Endothelial cell of umbilical vein (primary cell): ENCODE data around the gene SOX5. TPM values are rescaled to one million over a fixed set of nuclear protein-coding genes. Genes with fewer than 3 reads are reported as not detected.

ENCODE experiments used
- BruUV-seq: library from RNA; stranded (reverse); fragments of 400-500 nt; replicated peaks from 2 replicates; lab custom pipeline; 2021; lab: Mats Ljungman, UMichigan
- CTCF ChIA-PET: fragments of 300-600, 350-600 bp; sonication (Branson Sonifier 250); formaldehyde crosslinking; loops from one replicate; lab custom pipeline; 2021; ENCODE audit warnings: antibody characterized with exemption, inconsistent platforms; lab: Charles Lee
- POLR2A ChIA-PET: fragments of 300-600, 350-600 bp; sonication (Branson Sonifier 250); formaldehyde crosslinking; loops from one replicate; lab custom pipeline; 2021; ENCODE audit warnings: antibody characterized with exemption, inconsistent platforms; lab: Charles Lee
- DNase-seq: peaks from one replicate; pipeline ENCODE4 v3.0.0-alpha.2; 2011; ENCODE audit warnings: low read depth, low spot score
- FAIRE-seq: peaks from 2 replicates; lab custom pipeline; 2011; peaks lifted over from hg19 to GRCh38; lab: Jason Lieb, UNC
- H2AFZ ChIP-seq: 2 replicates; pipeline ENCODE4 v1.6.0; 2012; ENCODE audit warnings: low read depth, low read length, control low read depth, inconsistent platforms
- H3K27ac ChIP-seq: 2 replicates; pipeline ENCODE4 v1.5.1; 2011; ENCODE audit warnings: low read depth, mild to moderate bottlenecking, control low read depth, low read length, moderate library complexity; ENCODE audit not compliant: insufficient read depth
- H3K27me3 ChIP-seq, 2 experiments: 2 replicates each; pipeline versions ENCODE4 v1.6.0 to v1.6.1; 2011; ENCODE audit warnings: low read length in 2 of 2, mixed read lengths in 1 of 2; ENCODE audit not compliant: control insufficient read depth in 2 of 2, insufficient read depth in 2 of 2
- H3K36me3 ChIP-seq, 2 experiments: 2 replicates in 1 of 2; 3 replicates in 1 of 2; pipeline ENCODE4 v1.5.1; 2011; ENCODE audit warnings: low read length in 2 of 2, mild to moderate bottlenecking in 1 of 2, moderate library complexity in 1 of 2; ENCODE audit not compliant: control insufficient read depth in 2 of 2, insufficient read depth in 2 of 2; ENCODE audit errors: extremely low read depth in 1 of 2
- H3K4me1 ChIP-seq: 3 replicates; pipeline ENCODE4 v1.5.1; 2011; ENCODE audit warnings: mild to moderate bottlenecking, low read length; ENCODE audit not compliant: control insufficient read depth, insufficient read depth; ENCODE audit errors: extremely low read depth
- H3K4me2 ChIP-seq: 2 replicates; pipeline ENCODE4 v1.6.1; 2011; ENCODE audit warnings: low read length, control low read depth, mixed read lengths; ENCODE audit not compliant: insufficient read depth
- H3K4me3 ChIP-seq, 3 experiments: fragments of 200-600 bp in 1 of 3; sonication (generic), shearing (Covaris generic) in 1 of 3; replicated peaks in 1 of 3; 2 replicates each; pipeline ENCODE4 v1.5.1; 2011 to 2016; ENCODE audit warnings: control low read depth in 3 of 3, low read length in 3 of 3, mild to moderate bottlenecking in 2 of 3, inconsistent platforms in 1 of 3, low read depth in 1 of 3, moderate library complexity in 1 of 3; ENCODE audit not compliant: insufficient read depth in 1 of 3
- H3K79me2 ChIP-seq: 2 replicates; pipeline ENCODE4 v1.6.0; 2012; ENCODE audit warnings: low read length, inconsistent platforms; ENCODE audit not compliant: control insufficient read depth, insufficient read depth
- H3K9ac ChIP-seq: replicated peaks from 2 replicates; pipeline ENCODE3; 2011; ENCODE audit warnings: low read length, control low read depth; ENCODE audit not compliant: insufficient read depth; ENCODE audit errors: extremely low read depth
- H3K9me1 ChIP-seq: replicated peaks from 3 replicates; pipeline ENCODE4 v1.6.0; 2011; ENCODE audit warnings: mild to moderate bottlenecking, low read length; ENCODE audit not compliant: control insufficient read depth, insufficient read depth; ENCODE audit errors: extremely low read depth
- H3K9me3 ChIP-seq: replicated peaks from 2 replicates; pipeline ENCODE4 v1.5.1; 2012; ENCODE audit warnings: low read length, inconsistent platforms; ENCODE audit not compliant: control insufficient read depth, insufficient read depth
- H4K20me1 ChIP-seq: replicated peaks from 2 replicates; pipeline ENCODE3; 2011; ENCODE audit warnings: mild to moderate bottlenecking, low read length; ENCODE audit not compliant: control insufficient read depth, insufficient read depth; ENCODE audit errors: extremely low read depth
- EZH2 ChIP-seq: IDR thresholded peaks from 2 replicates; pipeline ENCODE4 v1.6.1; 2012; ENCODE audit warnings: borderline replicate concordance, low read depth, mild to moderate bottlenecking, moderate library complexity, low read length, inconsistent platforms; ENCODE audit not compliant: severe bottlenecking
- FOS ChIP-seq: IDR thresholded peaks from 2 replicates; pipeline ENCODE4 v1.6.1; 2011; ENCODE audit warnings: mild to moderate bottlenecking, low read length, moderate library complexity, borderline replicate concordance; ENCODE audit not compliant: insufficient read depth
- GATA2 ChIP-seq: IDR thresholded peaks from 2 replicates; pipeline ENCODE4 v1.7.0; 2011; ENCODE audit warnings: low read depth, mild to moderate bottlenecking, moderate library complexity, mixed read lengths, low read length; ENCODE audit not compliant: insufficient read length, insufficient read depth
- JUN ChIP-seq: IDR thresholded peaks from 2 replicates; pipeline ENCODE4 v1.6.1; 2011; ENCODE audit warnings: borderline replicate concordance, low read depth; ENCODE audit not compliant: insufficient read length, insufficient read depth
- MAX ChIP-seq: IDR thresholded peaks from 2 replicates; pipeline ENCODE4 v1.6.1; 2011; ENCODE audit not compliant: insufficient read depth, insufficient read length
- MYC ChIP-seq: IDR thresholded peaks from one replicate; pipeline ENCODE4 v1.6.1; 2011; ENCODE audit warnings: mild to moderate bottlenecking, low read depth, low read length
- POLR2AphosphoS5 ChIP-seq: IDR thresholded peaks from 2 replicates; pipeline ENCODE4 v1.6.1; 2012; ENCODE audit warnings: low read depth, mild to moderate bottlenecking, control low read depth, low read length, moderate library complexity; ENCODE audit not compliant: insufficient read depth
- dilution Hi-C: fragments of 300-500 bp; cut with MboI; formaldehyde crosslinking; loops from one replicate; pipeline ENCODE4 v1.15.0; 2019; ENCODE audit warnings: low sequenced_read_pairs; ENCODE audit not compliant: extremely low pct_ligation_motif_present
- intact Hi-C: fragments of 100-400 bp; cut with micrococcal nuclease; formaldehyde crosslinking; loops from one replicate; pipeline ENCODE4 v1.10.0; 2022
- polyA plus RNA-seq, 4 experiments: library from polyadenylated mRNA; depleted of rRNA in 3 of 4; stranded (reverse) in 3 of 4; unstranded in 1 of 4; fragments of >200 nt; gene quantifications; 2 replicates each; pipeline versions ENCODE4 v1.2.1 to v1.2.3, GENCODE V29; 2011 to 2012; ENCODE audit warnings: missing spikeins in 1 of 4
- total RNA-seq: library from RNA; stranded (reverse); gene quantifications from 2 replicates; pipeline ENCODE4 v1.2.3, GENCODE V29; 2021
- TF ChIP-seq, protein P1 (sequence below), 2 donors: IDR thresholded peaks; 1 replicate in 1 of 2; 2 replicates in 1 of 2; pipeline ENCODE4 v1.5.1; 2011; ENCODE audit warnings: low read length in 2 of 2, mild to moderate bottlenecking in 2 of 2, moderate library complexity in 2 of 2, control low read depth in 1 of 2, inconsistent platforms in 1 of 2, low read depth in 1 of 2; ENCODE audit not compliant: insufficient read depth in 1 of 2; ENCODE audit errors: extremely low read depth in 1 of 2

SOX5 gene
- total and polyA plus RNA-seq, 2 donors (not counting 3 experiments of a cell fraction or from before 2014, with no cell fraction given): 0.63 to 3.5 TPM

GRCh38 chr12:23587833-23588559 is 361.5 kb downstream of the SOX5 start:
- FAIRE-seq: no peak
- Histone ChIP-seq H3K27ac (no peak overlapping the region), H3K9me3 (no peaks in the 10 kb centered on the region), H3K4me1 (no peaks in the 10 kb centered on the region), H3K4me3 (no peak overlapping the region), H3K4me2 (no peak overlapping the region), H2AFZ (no peak overlapping the region), H4K20me1 (no peaks in the 10 kb centered on the region), H3K79me2 (no peaks in the 10 kb centered on the region), H3K36me3 (no peaks in the 10 kb centered on the region), H3K27me3 (no peaks in the 10 kb centered on the region), H3K9ac (no peak overlapping the region), H3K9me1 (no peaks in the 10 kb centered on the region)
- TF ChIP-seq FOS (no peak), MAX (no peak), JUN (no peak), POLR2AphosphoS5 (no peak), GATA2 (no peak), MYC (no peak), EZH2 (no peak)
- TF ChIP-seq, protein P1, sequence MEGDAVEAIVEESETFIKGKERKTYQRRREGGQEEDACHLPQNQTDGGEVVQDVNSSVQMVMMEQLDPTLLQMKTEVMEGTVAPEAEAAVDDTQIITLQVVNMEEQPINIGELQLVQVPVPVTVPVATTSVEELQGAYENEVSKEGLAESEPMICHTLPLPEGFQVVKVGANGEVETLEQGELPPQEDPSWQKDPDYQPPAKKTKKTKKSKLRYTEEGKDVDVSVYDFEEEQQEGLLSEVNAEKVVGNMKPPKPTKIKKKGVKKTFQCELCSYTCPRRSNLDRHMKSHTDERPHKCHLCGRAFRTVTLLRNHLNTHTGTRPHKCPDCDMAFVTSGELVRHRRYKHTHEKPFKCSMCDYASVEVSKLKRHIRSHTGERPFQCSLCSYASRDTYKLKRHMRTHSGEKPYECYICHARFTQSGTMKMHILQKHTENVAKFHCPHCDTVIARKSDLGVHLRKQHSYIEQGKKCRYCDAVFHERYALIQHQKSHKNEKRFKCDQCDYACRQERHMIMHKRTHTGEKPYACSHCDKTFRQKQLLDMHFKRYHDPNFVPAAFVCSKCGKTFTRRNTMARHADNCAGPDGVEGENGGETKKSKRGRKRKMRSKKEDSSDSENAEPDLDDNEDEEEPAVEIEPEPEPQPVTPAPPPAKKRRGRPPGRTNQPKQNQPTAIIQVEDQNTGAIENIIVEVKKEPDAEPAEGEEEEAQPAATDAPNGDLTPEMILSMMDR (IDR thresholded peaks at IDR 0.05; ENCODE audit: extremely low read depth in 1 of 2, insufficient read depth in 1 of 2, low read depth in 1 of 2, low read length in 2 of 2): no peak
- no peak for DNase-seq
- CTCF ChIA-PET: no interaction called here
- intact Hi-C loops: no loop called here
- dilution Hi-C loops: no loop called here
- no TSS peak for BruUV-seq
- POLR2A ChIA-PET: no interaction called here
